Left ventricle myocardium inferior (tissue), 1 donor: Measurements from ENCODE around the gene GCC2. TPM values are rescaled to one million over a fixed set of nuclear protein-coding genes. Genes with fewer than 3 reads are reported as not detected.

Experiments
- DNase-seq: peaks from one replicate; pipeline ENCODE4 v3.0.0-alpha.2; 2020
- H3K27ac ChIP-seq: fragments of 200-600 bp; replicated peaks from 2 replicates; pipeline ENCODE4 v1.8.0; 2021
- H3K27me3 ChIP-seq: fragments of 200-600 bp; 2 replicates; pipeline ENCODE4 v1.8.0; 2021; ENCODE audit warnings: low read depth
- H3K36me3 ChIP-seq: fragments of 200-600 bp; 2 replicates; pipeline ENCODE4 v1.8.0; 2021
- H3K4me1 ChIP-seq: fragments of 200-600 bp; 2 replicates; pipeline ENCODE4 v1.8.0; 2021
- H3K4me3 ChIP-seq: fragments of 200-600 bp; 2 replicates; pipeline ENCODE4 v1.8.0; 2021; ENCODE audit warnings: mild to moderate bottlenecking, moderate library complexity
- H3K9me3 ChIP-seq: fragments of 200-600 bp; replicated peaks from 2 replicates; pipeline ENCODE4 v1.8.0; 2021
- CTCF ChIP-seq: fragments of 200-600 bp; IDR thresholded peaks from 2 replicates; pipeline ENCODE4 v1.8.0; 2021; ENCODE audit warnings: antibody characterized with exemption, mild to moderate bottlenecking, borderline replicate concordance
- intact Hi-C: fragments of 100-400 bp; cut with micrococcal nuclease; formaldehyde crosslinking; loops from one replicate; pipeline ENCODE4 v1.11.0; 2022
- total RNA-seq: library from RNA; stranded (reverse); fragmentation: NEBNext Ultra II Directional; extraction: Animal tissue kit (Norgen Biotek cat#: 25700); gene quantifications from one replicate; pipeline ENCODE4 v1.2.1, GENCODE V29; 2021
- donor health status: DM: no; HTN: yes; CAD: no; lungs with severe emphysema.

The GCC2 gene
- total RNA-seq, 1 donor from 2014 or later = 24.9 TPM

DNA sequence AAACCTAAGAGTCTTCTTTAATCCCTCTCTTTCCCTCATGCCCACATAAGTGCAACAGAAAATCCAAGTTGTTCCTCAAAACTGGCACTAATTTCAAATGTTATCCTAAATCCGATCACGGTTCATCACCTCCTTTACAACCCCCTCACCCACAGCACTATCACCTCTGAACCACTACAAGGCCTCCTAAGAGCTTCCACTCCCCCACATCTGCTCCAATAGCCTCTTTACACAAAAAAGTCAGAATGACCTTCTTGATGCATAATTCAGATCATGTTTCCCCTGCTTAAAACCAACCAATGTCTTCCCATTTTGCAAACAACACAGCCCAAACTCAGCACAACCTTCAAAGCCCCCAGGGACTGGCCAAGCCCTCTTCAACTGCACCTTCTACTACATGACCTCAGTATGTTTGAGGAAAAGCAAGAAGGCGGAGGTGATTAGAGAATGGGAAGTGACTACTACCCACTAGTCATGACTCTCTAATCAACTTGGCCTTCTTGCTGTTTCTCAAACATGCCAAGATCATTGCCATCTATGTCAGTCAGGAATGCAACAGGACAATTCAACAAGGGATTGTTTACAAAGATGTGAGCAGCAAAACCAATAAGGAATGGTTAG lies 34.6 kb upstream of the GCC2 start:
- Histone ChIP-seq H3K4me1 (no peaks in the 10 kb centered on the region), H3K27me3 (no peaks in the 10 kb centered on the region), H3K4me3 (no peak overlapping the region), H3K36me3 (no peaks in the 10 kb centered on the region), H3K9me3 (no peaks in the 10 kb centered on the region), H3K27ac (no peak overlapping the region)
- DNase-seq = no peak
- intact Hi-C loops = no loop called here
- no peak for TF ChIP-seq CTCF

DNA sequence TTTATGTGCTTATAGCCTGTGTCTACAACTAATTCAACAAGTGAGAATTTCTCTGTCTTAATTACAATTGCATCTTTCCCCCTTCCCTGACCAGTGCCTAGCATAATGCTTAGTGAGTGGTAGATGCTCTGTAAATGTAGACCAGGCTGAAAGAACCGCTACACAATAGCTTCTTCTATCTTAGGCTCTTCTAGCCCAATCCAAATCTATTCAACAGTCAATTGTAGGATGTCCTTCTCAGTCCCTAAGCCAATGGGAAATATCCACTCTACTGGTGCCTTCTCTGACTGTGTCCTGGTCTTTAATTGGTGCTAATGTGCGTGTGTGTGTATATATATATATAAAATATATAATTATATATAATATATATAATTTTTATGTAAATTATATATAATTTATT lies 34.1 kb upstream of the GCC2 start:
- intact Hi-C loops = no loop called here

DNA sequence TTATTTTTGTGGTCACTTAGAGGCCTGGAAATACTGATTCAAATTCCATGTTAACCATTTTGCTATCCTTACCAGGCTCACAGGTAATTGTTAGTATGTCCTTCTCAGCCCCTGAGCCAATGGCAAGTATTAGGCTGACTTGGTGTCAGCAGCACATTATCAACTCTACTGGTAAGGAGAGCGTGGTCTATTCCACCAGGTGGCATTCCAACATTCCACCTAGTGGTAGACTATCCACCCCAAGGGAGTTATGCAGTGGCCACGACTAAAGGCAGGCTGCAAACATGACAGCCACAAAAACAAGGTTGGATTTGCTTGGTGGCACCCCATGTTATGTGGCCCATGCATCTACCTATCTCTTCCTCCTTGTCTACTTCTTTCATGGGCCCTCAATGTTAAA lies 31.8 kb upstream of the GCC2 start:
- Histone ChIP-seq H3K27ac (no peak overlapping the region), H3K4me1 (no peaks in the 10 kb centered on the region), H3K27me3 (no peaks in the 10 kb centered on the region), H3K4me3 (no peak overlapping the region), H3K36me3 (no peaks in the 10 kb centered on the region), H3K9me3 (no peaks in the 10 kb centered on the region)
- peak; percentile 33 for TF ChIP-seq CTCF
- no peak for DNase-seq
- intact Hi-C loops = no loop called here

More for the DNA sequence above, 34.1 kb upstream of the GCC2 start:
- Histone ChIP-seq H3K27ac (no peak overlapping the region), H3K4me3 (no peak overlapping the region), H3K27me3 (no peaks in the 10 kb centered on the region), H3K4me1 (no peaks in the 10 kb centered on the region), H3K9me3 (no peaks in the 10 kb centered on the region), H3K36me3 (no peaks in the 10 kb centered on the region)
- no peak for DNase-seq
- no peak for TF ChIP-seq CTCF

- Histone ChIP-seq H3K9me3 (no peaks in the 10 kb centered on the region), H3K4me3 (no peak overlapping the region), H3K4me1 (no peaks in the 10 kb centered on the region), H3K36me3 (no peaks in the 10 kb centered on the region), H3K27ac (no peak overlapping the region), H3K27me3 (no peaks in the 10 kb centered on the region)
- TF ChIP-seq CTCF = no peak
- no peak for DNase-seq
- intact Hi-C loops = no loop called here
Observed at GRCh38 chr2:108418416-108418815, 30.6 kb upstream of the GCC2 start.

- Histone ChIP-seq H3K27me3 (no peaks in the 10 kb centered on the region), H3K4me1 (no peaks in the 10 kb centered on the region), H3K36me3 (no peaks in the 10 kb centered on the region), H3K9me3 (no peaks in the 10 kb centered on the region), H3K27ac (no peak overlapping the region), H3K4me3 (no peak overlapping the region)
- no peak for TF ChIP-seq CTCF
- no peak for DNase-seq
- intact Hi-C loops = no loop called here
Observed at GRCh38 chr2:108423067-108423466, 25.9 kb upstream of the GCC2 start.
